BE2C (cell line): Measurements from ENCODE around the gene CEND1.

Source experiments
- DNase-seq: peaks from one replicate; pipeline ENCODE4 v3.0.0-alpha.2; 2020
- H3K27me3 ChIP-seq: fragments of 250-450 bp; sonication (Bioruptor Pico); 2 replicates; pipeline ENCODE4 v1.5.1; 2020; ENCODE audit warnings: mild to moderate bottlenecking
- H3K36me3 ChIP-seq: fragments of 250-450 bp; sonication (Bioruptor Pico); 2 replicates; pipeline ENCODE4 v1.5.1; 2020; ENCODE audit warnings: mild to moderate bottlenecking
- H3K4me1 ChIP-seq: fragments of 250-450 bp; sonication (Bioruptor Pico); 2 replicates; pipeline ENCODE4 v1.5.1; 2020
- H3K4me3 ChIP-seq: 2 replicates; pipeline ENCODE4 v1.5.1; 2011; ENCODE audit warnings: low read depth, low read length
- H3K9me3 ChIP-seq: fragments of 250-450 bp; sonication (Bioruptor Pico); 2 replicates; pipeline ENCODE4 v1.5.1; 2020
- CTCF ChIP-seq: IDR thresholded peaks from 2 replicates; pipeline ENCODE4 v1.5.1; 2012; ENCODE audit warnings: mild to moderate bottlenecking, low read depth, low read length

Gene CEND1

GRCh38 chr11:825366-826226 lies 35.7 kb upstream of the CEND1 start:
- DNase-seq = no peak
- H3K36me3 ChIP-seq = no peaks in the 10 kb centered on the region
- no peaks in the 10 kb centered on the region for H3K9me3 ChIP-seq
- no peak for TF ChIP-seq CTCF
- peaks cover 28% of the 10 kb centered on the region for H3K27me3 ChIP-seq
- no peak overlapping the region for H3K4me3 ChIP-seq
- peaks cover 4% of the 10 kb centered on the region for H3K4me1 ChIP-seq

- Histone ChIP-seq H3K9me3 (no peaks in the 10 kb centered on the region), H3K27me3 (peaks cover 26% of the 10 kb centered on the region), H3K4me1 (peaks cover 3% of the 10 kb centered on the region; the same call in 1 of the 2 replicates), H3K4me3 (no peak overlapping the region), H3K36me3 (no peaks in the 10 kb centered on the region)
- DNase-seq = no peak
- no peak for TF ChIP-seq CTCF
Measured at GRCh38 chr11:824942-825341, 35.1 kb upstream of the CEND1 start.

- H3K4me1 ChIP-seq = no peaks in the 10 kb centered on the region
- H3K4me3 ChIP-seq = no peak overlapping the region
- no peak for TF ChIP-seq CTCF
- no peaks in the 10 kb centered on the region for H3K9me3 ChIP-seq
- H3K27me3 ChIP-seq = peaks cover 21% of the 10 kb centered on the region
- H3K36me3 ChIP-seq = no peaks in the 10 kb centered on the region
- DNase-seq = no peak
Measured at GRCh38 chr11:824292-824880, 34.5 kb upstream of the CEND1 start.

DNA sequence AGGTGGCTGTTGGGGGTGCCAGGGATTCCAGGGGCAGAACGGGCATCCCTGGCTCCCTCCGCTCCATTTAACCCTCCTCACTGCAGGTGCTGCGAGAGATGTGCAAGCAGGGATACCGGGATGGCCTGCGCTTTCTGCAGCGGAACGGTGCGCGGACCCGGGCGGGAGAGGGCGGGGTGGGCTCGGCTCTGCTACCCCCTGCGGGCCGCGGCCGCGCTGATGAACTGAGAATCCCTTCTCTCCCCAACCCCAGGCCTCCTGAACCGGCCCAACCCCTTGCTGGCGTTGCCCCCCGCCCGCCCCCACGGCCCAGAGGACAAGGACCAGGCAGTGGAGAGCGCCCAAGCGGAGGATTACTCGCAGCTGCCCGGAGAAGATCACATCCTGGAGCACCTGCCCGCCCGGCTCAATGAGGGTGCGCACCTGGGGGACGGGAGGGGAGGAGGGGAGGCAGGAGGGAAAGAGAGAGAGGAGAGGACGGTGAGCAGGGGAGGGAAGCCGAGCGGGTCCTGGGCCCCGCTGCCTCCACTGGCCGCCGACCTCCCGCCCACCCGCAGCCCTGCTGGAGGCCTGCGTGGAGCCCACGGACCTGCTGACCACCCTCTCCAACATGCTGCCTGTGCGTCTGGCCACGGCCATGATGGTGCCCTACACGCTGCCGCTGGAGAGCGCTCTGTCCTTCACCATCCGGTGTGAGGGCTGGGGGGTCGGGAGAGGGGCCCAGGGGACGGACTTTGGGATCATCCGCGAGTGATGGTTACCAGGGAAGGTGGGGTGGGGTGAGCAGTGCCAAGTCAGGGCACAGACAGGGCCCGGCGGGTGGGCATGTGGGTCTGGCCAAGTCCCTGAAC lies 33.8 kb upstream of the CEND1 start:
- TF ChIP-seq CTCF = no peak
- no peak for DNase-seq

DNA sequence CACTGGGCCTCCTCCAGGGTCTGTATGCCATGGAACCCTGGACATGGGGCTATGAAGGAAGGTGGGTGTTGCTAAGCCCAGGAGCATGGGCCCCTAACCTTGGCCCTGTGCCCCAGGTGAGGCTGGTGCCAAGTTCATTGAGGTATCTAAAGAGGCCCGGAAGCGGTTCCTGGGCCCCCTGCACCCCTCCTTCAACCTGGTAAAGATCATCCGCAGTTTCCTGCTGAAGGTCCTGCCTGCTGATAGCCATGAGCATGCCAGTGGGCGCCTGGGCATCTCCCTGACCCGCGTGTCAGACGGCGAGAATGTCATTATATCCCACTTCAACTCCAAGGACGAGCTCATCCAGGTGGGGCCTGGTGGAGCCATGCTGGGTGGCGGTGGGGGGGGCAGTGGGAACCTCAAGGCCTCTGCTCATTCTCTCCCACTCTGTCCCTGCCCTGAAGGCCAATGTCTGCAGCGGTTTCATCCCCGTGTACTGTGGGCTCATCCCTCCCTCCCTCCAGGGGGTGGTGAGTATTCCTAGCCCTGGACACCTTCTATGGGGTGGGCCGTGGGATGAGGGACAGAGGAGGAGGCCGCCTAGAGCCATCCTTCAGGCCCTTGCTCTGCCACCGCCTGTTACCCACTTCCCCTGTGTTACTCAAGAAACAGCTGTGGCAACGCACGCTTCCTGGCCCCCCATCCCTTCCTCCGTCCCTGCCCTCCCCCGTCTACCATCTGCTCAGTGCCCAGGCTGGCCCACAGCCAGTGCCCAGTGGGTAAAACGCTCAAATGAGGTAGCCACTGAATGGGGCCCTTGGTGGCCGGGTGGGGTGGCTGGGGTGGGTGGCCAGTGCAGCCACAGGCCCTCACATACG lies 31.9 kb upstream of the CEND1 start:
- Histone ChIP-seq H3K4me1 (no peaks in the 10 kb centered on the region), H3K9me3 (no peaks in the 10 kb centered on the region), H3K27me3 (peaks cover 5% of the 10 kb centered on the region), H3K4me3 (no peak overlapping the region), H3K36me3 (no peaks in the 10 kb centered on the region)
- TF ChIP-seq CTCF = no peak
- DNase-seq = no peak

More for the DNA sequence above, 33.8 kb upstream of the CEND1 start:
- H3K4me1 ChIP-seq = no peaks in the 10 kb centered on the region
- H3K4me3 ChIP-seq = no peak overlapping the region
- H3K9me3 ChIP-seq = no peaks in the 10 kb centered on the region
- H3K36me3 ChIP-seq = no peaks in the 10 kb centered on the region
- peaks cover 15% of the 10 kb centered on the region for H3K27me3 ChIP-seq
